ENCODE data around the gene OR52B6. TPM values are rescaled to one million over a fixed set of nuclear protein-coding genes. Genes with fewer than 3 reads are reported as not detected.

OR52B6 gene
- total and polyA plus RNA-seq, 8 donors = not detected

DNA sequence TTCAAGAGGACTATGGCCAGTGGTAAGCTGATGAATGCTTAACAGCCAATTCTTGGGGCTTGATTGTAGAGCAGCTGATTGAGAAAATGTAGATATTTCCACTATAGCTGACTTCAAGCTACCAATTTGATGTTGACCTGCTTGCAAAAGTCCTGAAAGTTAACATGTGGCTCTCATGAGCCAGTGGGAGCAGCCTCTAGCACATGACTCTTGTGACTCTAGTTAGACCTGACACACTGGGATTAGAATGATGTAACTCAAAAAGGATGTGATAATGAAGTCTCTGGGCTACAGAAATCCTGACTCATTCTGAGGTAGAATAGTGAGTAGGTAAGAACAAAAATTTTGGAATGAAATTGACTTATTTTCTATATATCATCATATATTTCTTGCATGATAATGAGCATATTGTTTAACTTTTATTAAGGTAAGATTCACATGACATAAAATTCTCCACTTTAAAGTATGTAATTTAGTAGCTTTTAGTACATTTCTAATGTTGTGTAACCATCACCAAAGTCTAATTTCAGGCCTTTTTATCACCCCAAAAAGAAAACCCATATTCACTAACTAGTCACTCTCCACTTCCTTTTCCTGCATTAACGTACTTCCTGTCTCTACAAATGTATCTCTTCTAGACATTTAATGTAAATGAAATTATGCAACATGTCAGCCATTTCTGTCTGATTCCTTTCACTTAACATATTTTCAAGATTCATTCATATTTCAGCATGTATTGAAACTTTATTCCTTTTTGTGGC is 16.2 kb upstream of the OR52B6 start:
- WGBS, 5 donors = 71 to 84% (median 76%) methylated on average over 1 of the region's 1 CpG
- H3K4me3 ChIP-seq = no peak overlapping the region

DNA sequence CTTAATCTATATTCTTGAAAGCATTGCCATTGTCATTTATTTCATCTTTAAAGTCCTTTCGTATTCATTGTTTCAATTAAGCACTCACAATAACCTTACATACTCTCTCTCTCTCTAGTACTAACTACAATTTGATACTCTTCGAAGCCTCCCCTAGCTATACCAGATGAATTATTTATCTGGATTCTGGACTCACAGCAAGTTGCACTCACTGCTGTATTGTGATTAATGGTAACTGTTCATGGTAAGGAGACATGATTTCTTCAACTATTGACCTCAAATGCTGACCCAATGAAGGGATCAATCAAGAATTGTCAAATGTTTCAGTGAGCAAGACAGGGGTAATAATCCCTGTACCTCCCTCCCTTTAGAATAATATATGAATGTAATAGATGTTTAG is 6.0 kb upstream of the OR52B6 start:
- Histone ChIP-seq H3K27ac (no peak overlapping the region), H3K9me3 (no peaks in the 10 kb centered on the region), H3K36me3 (no peaks in the 10 kb centered on the region), H3K4me3 (no peak overlapping the region), H3K27me3 (no peaks in the 10 kb centered on the region), H3K4me1 (no peaks in the 10 kb centered on the region)
- 85 to 92% (median 91%) methylated on average over 2 of the region's 2 CpGs for WGBS, 5 donors
- no peak for DNase-seq
- intact Hi-C loops (cut with DNase I; ENCODE audit: low total_unique reads) = no loop called here
- TF ChIP-seq, protein P1, sequence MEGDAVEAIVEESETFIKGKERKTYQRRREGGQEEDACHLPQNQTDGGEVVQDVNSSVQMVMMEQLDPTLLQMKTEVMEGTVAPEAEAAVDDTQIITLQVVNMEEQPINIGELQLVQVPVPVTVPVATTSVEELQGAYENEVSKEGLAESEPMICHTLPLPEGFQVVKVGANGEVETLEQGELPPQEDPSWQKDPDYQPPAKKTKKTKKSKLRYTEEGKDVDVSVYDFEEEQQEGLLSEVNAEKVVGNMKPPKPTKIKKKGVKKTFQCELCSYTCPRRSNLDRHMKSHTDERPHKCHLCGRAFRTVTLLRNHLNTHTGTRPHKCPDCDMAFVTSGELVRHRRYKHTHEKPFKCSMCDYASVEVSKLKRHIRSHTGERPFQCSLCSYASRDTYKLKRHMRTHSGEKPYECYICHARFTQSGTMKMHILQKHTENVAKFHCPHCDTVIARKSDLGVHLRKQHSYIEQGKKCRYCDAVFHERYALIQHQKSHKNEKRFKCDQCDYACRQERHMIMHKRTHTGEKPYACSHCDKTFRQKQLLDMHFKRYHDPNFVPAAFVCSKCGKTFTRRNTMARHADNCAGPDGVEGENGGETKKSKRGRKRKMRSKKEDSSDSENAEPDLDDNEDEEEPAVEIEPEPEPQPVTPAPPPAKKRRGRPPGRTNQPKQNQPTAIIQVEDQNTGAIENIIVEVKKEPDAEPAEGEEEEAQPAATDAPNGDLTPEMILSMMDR (IDR thresholded peaks at IDR 0.05) = no peak

More for the DNA sequence above, 16.2 kb upstream of the OR52B6 start:
- no peaks in the 10 kb centered on the region for H3K27me3 ChIP-seq
- H3K36me3 ChIP-seq = no peaks in the 10 kb centered on the region
- H3K27ac ChIP-seq = no peak overlapping the region
- no peak for DNase-seq
- H3K4me1 ChIP-seq = no peaks in the 10 kb centered on the region
- intact Hi-C loops (cut with DNase I; ENCODE audit: low total_unique reads) = no loop called here
- TF ChIP-seq EP300 (IDR thresholded peaks at IDR 0.05) = no peak
- TF ChIP-seq POLR2A (IDR thresholded peaks at IDR 0.05) = no peak
- TF ChIP-seq, protein P1 (IDR thresholded peaks at IDR 0.05) = no peak
- no peak for TF ChIP-seq POLR2AphosphoS5 (IDR thresholded peaks at IDR 0.05)
- H3K9me3 ChIP-seq = no peaks in the 10 kb centered on the region

DNA sequence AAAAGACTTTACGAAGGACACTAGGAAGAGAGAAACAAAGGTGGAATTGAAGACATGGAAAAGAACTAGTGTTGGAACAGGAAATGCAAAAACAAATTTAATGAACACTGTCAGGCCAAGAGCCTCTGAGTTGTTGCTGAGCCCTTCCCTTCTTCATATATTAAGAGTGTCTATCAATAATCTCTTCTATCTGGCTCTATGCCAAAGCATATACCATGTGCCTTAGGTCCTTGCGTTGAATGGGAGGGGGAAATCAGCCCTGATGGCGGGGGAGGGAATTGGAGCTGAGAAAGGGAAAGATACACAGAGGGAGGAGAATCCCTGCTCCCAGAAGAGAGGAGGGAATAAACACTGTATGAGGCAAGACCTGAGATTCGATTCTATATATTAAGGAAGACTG is 5.5 kb upstream of the OR52B6 start:
- Histone ChIP-seq H3K9me3 (no peaks in the 10 kb centered on the region), H3K36me3 (no peaks in the 10 kb centered on the region), H3K27ac (no peak overlapping the region), H3K4me3 (no peak overlapping the region), H3K4me1 (no peaks in the 10 kb centered on the region), H3K27me3 (no peaks in the 10 kb centered on the region)
- no peak for DNase-seq
- intact Hi-C loops (cut with DNase I; ENCODE audit: low total_unique reads) = no loop called here
- 63 to 72% (median 68%) methylated on average over 4 of the region's 4 CpGs for WGBS, 5 donors
- TF ChIP-seq POLR2A (IDR thresholded peaks at IDR 0.05) (no peak), POLR2AphosphoS5 (IDR thresholded peaks at IDR 0.05) (no peak), EP300 (IDR thresholded peaks at IDR 0.05) (no peak)
- TF ChIP-seq, protein P1 (IDR thresholded peaks at IDR 0.05) = no peak

DNA sequence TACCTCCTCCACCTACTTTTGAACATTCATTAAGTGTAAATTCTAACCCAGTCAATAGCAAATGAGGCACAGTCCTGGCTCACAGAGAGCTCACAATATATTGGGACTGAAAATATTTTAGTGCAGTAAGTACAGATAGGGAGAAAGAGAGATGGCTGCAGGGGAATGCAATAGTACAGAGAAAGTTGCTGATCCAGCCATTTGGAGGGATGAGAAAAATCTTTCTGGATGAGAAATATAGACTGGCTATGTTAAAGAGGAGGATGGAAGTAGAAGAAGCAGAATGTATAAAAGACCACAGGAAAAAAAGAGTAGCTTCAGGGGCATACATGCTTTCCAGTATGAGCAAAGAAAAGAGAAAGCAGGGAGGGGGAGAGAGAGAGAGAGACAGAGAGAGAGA is 3.6 kb upstream of the OR52B6 start:
- Histone ChIP-seq H3K9me3 (no peaks in the 10 kb centered on the region), H3K4me1 (no peaks in the 10 kb centered on the region), H3K27ac (no peak overlapping the region), H3K36me3 (no peaks in the 10 kb centered on the region), H3K27me3 (no peaks in the 10 kb centered on the region), H3K4me3 (no peak overlapping the region)
- TF ChIP-seq POLR2AphosphoS5 (IDR thresholded peaks at IDR 0.05) (no peak), EP300 (IDR thresholded peaks at IDR 0.05) (no peak), POLR2A (IDR thresholded peaks at IDR 0.05) (no peak)
- TF ChIP-seq, protein P1 (IDR thresholded peaks at IDR 0.05) = no peak
- intact Hi-C loops (cut with DNase I; ENCODE audit: low total_unique reads) = no loop called here
- DNase-seq = no peak

Measured in stomach (tissue), 9 donors.